B cell (primary cell): Measurements from ENCODE around the gene NFIB.

Experiments
- EZH2 ChIP-seq: IDR thresholded peaks from 2 replicates; pipeline ENCODE4 v1.6.1; 2012; ENCODE audit warnings: borderline replicate concordance, low read depth, mild to moderate bottlenecking, moderate library complexity, low read length; ENCODE audit not compliant: insufficient read depth, poor library complexity, severe bottlenecking
- TF ChIP-seq, protein P1 (sequence below): fragments of 200-600 bp; IDR thresholded peaks from one replicate; pipeline ENCODE4 v1.8.0; 2022; ENCODE audit warnings: antibody characterized with exemption, mild to moderate bottlenecking

GRCh38 chr9:14079440-14079839 lies 234.5 kb downstream of the NFIB start:
- TF ChIP-seq, protein P1, sequence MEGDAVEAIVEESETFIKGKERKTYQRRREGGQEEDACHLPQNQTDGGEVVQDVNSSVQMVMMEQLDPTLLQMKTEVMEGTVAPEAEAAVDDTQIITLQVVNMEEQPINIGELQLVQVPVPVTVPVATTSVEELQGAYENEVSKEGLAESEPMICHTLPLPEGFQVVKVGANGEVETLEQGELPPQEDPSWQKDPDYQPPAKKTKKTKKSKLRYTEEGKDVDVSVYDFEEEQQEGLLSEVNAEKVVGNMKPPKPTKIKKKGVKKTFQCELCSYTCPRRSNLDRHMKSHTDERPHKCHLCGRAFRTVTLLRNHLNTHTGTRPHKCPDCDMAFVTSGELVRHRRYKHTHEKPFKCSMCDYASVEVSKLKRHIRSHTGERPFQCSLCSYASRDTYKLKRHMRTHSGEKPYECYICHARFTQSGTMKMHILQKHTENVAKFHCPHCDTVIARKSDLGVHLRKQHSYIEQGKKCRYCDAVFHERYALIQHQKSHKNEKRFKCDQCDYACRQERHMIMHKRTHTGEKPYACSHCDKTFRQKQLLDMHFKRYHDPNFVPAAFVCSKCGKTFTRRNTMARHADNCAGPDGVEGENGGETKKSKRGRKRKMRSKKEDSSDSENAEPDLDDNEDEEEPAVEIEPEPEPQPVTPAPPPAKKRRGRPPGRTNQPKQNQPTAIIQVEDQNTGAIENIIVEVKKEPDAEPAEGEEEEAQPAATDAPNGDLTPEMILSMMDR, result no peak
- TF ChIP-seq EZH2, result no peak
